ENCODE results near the gene CLDN4. TPM values are rescaled to one million over a fixed set of nuclear protein-coding genes. Genes with fewer than 3 reads are reported as not detected.

CLDN4 gene
- total RNA-seq, 6 experiments from 2014 or later = 0.05 to 0.47 (median 0.32) TPM

DNA sequence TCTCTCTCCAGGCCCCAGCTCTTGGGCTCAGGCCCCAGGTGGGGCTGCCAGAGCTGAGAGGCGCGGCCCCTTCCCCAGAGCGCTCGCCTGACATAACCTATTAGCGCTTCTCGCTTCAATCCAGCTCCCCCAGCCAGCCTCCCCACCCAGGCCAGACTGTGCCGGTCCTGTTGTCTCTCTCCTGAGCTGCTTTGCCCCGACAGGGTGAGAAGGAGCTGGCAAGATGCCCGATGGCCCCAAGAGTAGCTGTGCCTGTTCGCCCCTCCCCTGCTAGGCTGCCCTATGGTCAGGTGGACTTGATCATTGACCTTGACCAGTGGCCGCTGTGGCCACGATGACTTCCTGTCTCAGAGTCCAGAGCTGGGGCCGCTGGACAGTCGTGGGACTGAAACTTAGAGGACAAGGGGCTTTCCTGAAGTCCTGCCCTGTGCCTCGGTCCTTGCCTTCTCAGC, 39.3 kb downstream of the CLDN4 start:
- Mint-ChIP-seq H3K27me3 (ENCODE audit: insufficient read depth) (no peaks in the 10 kb centered on the region; the same call in 1 of the 2 replicates), H3K27ac (no peak overlapping the region; the same call in 1 of the 2 replicates), H3K36me3 (ENCODE audit: low read depth) (no peaks in the 10 kb centered on the region), H3K9me3 (no peaks in the 10 kb centered on the region), H3K4me3 (no peak overlapping the region), H3K4me1 (ENCODE audit: low read depth) (peaks cover 5% of the 10 kb centered on the region)
- TF ChIP-seq, protein P1, sequence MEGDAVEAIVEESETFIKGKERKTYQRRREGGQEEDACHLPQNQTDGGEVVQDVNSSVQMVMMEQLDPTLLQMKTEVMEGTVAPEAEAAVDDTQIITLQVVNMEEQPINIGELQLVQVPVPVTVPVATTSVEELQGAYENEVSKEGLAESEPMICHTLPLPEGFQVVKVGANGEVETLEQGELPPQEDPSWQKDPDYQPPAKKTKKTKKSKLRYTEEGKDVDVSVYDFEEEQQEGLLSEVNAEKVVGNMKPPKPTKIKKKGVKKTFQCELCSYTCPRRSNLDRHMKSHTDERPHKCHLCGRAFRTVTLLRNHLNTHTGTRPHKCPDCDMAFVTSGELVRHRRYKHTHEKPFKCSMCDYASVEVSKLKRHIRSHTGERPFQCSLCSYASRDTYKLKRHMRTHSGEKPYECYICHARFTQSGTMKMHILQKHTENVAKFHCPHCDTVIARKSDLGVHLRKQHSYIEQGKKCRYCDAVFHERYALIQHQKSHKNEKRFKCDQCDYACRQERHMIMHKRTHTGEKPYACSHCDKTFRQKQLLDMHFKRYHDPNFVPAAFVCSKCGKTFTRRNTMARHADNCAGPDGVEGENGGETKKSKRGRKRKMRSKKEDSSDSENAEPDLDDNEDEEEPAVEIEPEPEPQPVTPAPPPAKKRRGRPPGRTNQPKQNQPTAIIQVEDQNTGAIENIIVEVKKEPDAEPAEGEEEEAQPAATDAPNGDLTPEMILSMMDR (IDR thresholded peaks at IDR 0.05) = no peak
- no peak for DNase-seq

DNA sequence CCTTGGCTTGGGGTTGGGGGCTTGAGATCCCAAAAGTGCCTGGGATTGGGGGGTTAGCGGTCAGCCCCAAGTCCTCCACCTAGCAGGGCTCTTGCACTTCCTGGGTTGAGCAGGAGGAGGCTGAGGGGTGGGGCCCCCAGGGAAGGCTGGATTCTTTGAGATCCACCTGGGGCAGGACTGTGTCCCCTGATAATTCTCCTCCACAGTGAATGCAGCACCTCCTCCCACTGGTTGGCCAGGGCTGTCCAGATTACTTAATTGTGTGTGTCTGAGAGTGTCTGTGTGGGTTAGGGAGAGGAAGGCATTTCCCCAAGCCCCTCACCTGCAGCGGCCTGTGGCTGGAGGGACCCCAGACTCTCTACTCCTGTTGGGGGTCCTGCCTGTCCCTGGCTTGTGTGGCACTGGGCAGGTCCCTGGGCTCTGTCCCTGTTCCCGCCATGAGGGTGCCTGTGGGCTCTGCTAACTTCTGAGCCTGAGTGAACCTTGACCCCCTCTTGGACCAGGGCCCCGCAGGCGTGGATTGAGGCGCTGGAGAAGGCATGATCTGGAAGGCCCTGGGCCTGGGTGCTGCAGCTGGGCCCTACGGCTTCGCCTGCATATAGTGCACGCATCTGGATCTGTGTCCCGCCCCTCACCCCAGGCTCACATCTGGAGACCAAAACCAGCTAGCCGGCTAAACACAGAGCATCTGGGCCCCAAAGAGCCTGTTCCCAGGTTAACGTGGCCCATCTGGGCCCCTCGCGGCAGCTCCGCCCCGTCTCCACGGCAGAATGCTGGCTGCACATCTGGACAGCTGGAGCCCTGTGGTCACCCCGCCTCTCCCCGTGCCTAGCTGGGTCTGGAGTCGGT, 40.6 kb downstream of the CLDN4 start:
- TF ChIP-seq, protein P1 (IDR thresholded peaks at IDR 0.05) = no peak
- no peak overlapping the region for H3K4me3 Mint-ChIP-seq
- no peak for DNase-seq
- H3K27ac Mint-ChIP-seq = no peak overlapping the region
- H3K9me3 Mint-ChIP-seq = no peaks in the 10 kb centered on the region
- no peaks in the 10 kb centered on the region; the same call in 1 of the 2 replicates for H3K27me3 Mint-ChIP-seq (ENCODE audit: insufficient read depth)
- peaks cover 5% of the 10 kb centered on the region for H3K4me1 Mint-ChIP-seq (ENCODE audit: low read depth)
- no peaks in the 10 kb centered on the region for H3K36me3 Mint-ChIP-seq (ENCODE audit: low read depth)

DNA sequence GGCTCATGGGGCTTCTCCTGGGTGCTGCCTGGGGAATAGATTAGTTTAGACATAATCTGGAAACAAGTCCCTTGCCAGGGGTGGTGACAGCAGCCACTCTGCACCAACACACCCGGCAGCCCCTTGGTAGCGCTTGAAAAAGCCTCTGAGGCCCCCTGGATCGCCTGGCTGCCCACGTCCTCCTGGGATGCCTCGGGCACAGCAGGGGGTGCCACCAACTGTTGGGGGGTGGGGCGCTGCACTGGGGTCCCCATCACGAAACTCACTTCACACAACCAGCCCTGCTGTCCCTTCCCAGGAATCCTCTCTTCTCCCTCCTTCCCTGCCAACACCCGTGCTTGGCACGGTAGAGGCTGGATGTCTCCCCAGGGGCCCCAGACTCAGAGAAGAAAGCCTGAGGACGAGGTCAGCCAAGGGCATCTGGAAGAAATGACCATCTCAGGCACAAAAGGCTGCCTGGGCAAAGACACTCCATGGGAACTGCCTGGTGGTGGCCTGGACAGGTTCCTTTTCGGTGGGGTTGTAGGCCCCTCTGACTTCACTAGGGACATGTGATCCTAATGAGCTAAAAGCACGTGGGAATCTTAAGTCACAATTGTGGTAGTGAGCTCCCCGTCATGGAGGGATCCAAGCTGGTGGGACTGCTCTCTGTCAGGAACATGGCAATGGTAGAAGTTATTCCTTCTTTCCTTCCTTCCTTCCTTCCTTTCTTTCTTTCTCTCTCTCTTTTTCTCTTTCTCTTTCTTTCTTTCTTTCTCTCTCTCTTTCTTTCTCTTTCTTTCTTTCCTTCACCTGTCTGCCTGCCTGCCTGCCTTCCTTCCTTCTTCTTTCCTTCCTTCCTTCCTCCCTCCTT, 41.5 kb downstream of the CLDN4 start:
- TF ChIP-seq, protein P1 (IDR thresholded peaks at IDR 0.05) = no peak
- no peaks in the 10 kb centered on the region; the same call in 1 of the 2 replicates for H3K27me3 Mint-ChIP-seq (ENCODE audit: insufficient read depth)
- H3K27ac Mint-ChIP-seq = no peak overlapping the region
- H3K9me3 Mint-ChIP-seq = no peaks in the 10 kb centered on the region
- no peak for DNase-seq
- peaks cover 5% of the 10 kb centered on the region for H3K4me1 Mint-ChIP-seq (ENCODE audit: low read depth)
- no peaks in the 10 kb centered on the region for H3K36me3 Mint-ChIP-seq (ENCODE audit: low read depth)
- no peak overlapping the region for H3K4me3 Mint-ChIP-seq

DNA sequence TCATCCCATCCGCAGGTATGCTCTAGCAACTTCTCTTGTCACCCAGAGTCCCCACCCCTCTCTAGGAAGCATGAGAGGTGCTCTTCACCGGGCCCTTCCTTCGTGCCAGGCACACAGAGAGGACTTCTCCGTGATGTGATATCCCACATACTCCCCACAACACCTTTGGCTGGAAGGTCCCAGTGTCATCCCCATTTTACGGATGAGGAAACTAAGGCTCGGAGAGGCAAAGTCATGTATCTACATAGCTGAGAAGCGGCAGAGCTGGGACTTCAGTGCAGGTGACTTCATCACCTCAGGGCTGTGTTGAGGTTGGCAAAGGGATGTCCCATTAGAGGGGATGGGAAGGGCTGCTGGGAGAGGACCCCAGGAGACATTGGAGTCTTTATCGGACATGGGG, 45.6 kb downstream of the CLDN4 start:
- H3K27ac Mint-ChIP-seq = no peak overlapping the region

DNA sequence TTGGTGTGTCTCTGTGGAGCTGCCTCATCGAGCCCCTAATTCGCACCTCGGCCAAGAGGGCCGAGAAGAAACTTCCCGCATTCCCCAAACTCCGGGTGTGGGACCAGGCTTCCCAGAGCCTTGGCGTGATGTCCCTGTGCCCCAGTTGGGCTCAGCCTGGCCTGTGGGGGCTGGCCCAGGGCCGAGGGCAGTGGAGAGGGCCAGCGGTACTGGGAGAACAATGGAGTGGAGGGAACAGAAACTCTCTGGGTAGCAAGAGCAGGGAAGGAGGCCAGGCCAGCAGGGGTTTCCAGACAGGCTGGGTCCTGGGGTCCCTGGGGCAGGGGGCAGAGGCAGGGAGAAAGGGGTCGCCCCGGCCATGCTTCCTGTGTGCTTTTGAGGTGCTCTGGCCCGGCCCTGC, 46.2 kb downstream of the CLDN4 start:
- Mint-ChIP-seq H3K27ac (no peak overlapping the region), H3K36me3 (ENCODE audit: low read depth) (no peaks in the 10 kb centered on the region), H3K4me3 (no peak overlapping the region), H3K9me3 (no peaks in the 10 kb centered on the region), H3K4me1 (ENCODE audit: low read depth) (peaks cover 18% of the 10 kb centered on the region), H3K27me3 (ENCODE audit: insufficient read depth) (no peaks in the 10 kb centered on the region)
- TF ChIP-seq, protein P1 (IDR thresholded peaks at IDR 0.05) = no peak
- DNase-seq = no peak

More for the DNA sequence above, 45.6 kb downstream of the CLDN4 start:
- Mint-ChIP-seq H3K27me3 (ENCODE audit: insufficient read depth) (no peaks in the 10 kb centered on the region), H3K4me1 (ENCODE audit: low read depth) (peaks cover 18% of the 10 kb centered on the region), H3K4me3 (no peak overlapping the region), H3K9me3 (no peaks in the 10 kb centered on the region), H3K36me3 (ENCODE audit: low read depth) (no peaks in the 10 kb centered on the region)
- TF ChIP-seq, protein P1 (IDR thresholded peaks at IDR 0.05) = no peak
- no peak for DNase-seq
